GM12865 (cell line): ENCODE measurements around the gene RBM17.

ENCODE experiments used
- DNase-seq: peaks from one replicate; pipeline ENCODE4 v3.0.0; 2010; ENCODE audit warnings: low read depth
- H3K4me3 ChIP-seq: 2 replicates; pipeline ENCODE4 v1.5.1; 2011; ENCODE audit warnings: mild to moderate bottlenecking, low read depth, low read length, control low read depth
- TF ChIP-seq, protein P1 (sequence below): IDR thresholded peaks from 2 replicates; pipeline ENCODE4 v1.5.1; 2011; ENCODE audit warnings: low read length, control low read depth, low read depth, inconsistent platforms; ENCODE audit not compliant: insufficient read depth; ENCODE audit errors: missing control alignments

RBM17 gene

DNA sequence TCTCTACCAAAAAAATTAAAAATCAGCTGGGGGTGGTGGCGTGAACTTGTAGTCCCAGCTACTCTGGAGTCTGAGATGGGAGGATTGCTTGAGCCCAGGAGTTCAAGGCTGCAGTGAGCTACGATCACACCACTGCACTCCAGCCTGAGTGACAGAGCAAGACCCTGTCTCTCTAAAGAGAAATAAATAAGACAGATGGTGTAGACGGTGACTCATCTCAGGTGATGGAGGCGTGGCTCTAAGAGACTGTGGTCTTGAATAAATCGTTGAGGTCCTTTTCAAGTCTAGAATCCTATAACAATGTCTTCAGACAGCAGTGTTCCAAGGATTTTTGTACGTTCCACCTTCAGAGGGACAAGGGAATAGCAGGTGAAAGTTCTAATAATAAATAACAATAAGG lies 60.1 kb downstream of the RBM17 start:
- no peak for DNase-seq
- TF ChIP-seq, protein P1, sequence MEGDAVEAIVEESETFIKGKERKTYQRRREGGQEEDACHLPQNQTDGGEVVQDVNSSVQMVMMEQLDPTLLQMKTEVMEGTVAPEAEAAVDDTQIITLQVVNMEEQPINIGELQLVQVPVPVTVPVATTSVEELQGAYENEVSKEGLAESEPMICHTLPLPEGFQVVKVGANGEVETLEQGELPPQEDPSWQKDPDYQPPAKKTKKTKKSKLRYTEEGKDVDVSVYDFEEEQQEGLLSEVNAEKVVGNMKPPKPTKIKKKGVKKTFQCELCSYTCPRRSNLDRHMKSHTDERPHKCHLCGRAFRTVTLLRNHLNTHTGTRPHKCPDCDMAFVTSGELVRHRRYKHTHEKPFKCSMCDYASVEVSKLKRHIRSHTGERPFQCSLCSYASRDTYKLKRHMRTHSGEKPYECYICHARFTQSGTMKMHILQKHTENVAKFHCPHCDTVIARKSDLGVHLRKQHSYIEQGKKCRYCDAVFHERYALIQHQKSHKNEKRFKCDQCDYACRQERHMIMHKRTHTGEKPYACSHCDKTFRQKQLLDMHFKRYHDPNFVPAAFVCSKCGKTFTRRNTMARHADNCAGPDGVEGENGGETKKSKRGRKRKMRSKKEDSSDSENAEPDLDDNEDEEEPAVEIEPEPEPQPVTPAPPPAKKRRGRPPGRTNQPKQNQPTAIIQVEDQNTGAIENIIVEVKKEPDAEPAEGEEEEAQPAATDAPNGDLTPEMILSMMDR, result no peak
- no peak overlapping the region for H3K4me3 ChIP-seq

DNA sequence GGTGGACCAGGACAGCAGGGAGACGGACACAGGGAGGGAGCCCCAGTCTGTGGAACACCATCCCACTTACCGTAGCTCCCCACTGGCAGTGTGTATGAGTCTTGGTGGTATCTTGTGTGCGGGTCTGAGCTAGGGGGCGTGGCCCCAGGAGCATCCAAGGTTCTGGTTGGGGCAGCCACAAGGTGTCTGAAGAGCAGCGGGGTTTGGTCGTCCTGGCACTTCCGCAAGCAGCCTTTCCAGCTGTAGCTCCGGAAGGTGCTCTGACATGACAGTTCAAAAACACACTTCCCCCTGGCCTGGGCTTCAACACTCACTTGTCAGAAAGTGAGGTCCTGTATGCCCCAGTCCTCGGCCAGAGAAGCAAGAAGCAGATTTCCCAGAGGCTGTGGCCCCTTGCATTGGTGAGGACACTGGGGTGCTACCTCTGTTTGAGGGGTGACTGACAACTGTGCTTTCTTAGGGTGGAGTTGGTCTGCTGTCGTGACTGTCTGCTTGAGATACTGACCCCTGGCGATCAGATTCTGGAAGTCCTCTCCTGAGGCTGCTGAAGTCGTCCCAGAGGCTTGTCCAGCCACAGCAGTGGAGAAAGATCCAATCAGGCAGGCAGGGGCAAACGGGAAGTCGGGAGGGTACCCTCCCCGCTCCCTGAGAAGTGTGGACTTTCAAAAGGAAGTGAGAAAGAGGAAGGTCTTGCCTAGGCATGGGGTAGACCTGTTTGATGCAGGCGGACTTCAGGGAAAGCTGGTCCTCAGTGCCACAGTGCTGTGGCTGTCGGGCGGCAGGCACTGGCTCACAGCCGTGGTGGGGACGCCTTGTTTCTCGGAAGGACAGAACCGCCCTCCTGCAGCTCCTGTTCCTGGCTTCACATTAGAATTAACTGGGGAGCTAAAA lies 62.5 kb downstream of the RBM17 start:
- TF ChIP-seq, protein P1, result peak; percentile 79
- peak overlapping the region; percentile 16 for H3K4me3 ChIP-seq
- peak; percentile 84 for DNase-seq

DNA sequence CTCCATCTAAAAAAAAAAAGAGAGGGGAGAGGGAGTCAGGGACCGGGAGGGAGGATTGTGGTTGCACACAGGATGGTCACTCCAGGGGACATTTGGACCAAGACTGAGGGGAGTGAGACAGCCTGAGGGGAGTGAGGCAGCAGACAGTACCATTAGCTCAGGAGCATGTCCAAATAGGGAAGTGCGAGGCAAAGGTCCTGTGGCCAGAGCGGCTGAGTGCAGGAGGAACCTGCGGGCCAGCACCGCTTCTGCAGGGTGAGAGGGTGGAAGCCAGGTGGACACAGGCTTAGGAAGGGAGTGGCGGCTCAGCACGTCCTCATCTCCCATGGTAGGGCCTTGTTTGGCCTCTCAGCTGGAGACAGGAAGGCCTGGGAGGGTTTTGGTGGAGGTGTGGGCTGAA lies 65.0 kb downstream of the RBM17 start:
- H3K4me3 ChIP-seq, result no peak overlapping the region
- TF ChIP-seq, protein P1, result no peak
- DNase-seq, result no peak

DNA sequence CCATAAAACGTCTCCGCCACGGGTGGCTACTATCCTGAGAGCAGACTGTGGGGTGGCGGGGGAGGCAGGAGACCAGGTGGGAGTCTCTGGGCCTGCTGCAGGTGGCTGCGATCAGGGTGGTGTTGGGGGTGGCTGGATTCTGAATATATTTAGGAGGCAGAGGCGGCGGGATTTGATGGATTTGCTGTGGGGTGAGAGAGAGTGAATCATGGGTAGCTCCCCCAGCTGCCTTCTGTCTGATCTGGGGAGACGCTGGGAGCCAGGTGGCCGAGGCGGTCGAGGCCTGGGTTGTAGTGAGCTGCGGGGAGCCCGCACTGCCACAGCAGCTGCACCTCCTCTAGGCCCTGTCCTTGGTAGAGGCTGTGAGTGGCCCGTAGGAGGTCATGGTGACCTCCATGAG lies 65.7 kb downstream of the RBM17 start:
- no peak overlapping the region for H3K4me3 ChIP-seq
- TF ChIP-seq, protein P1, result no peak

DNA sequence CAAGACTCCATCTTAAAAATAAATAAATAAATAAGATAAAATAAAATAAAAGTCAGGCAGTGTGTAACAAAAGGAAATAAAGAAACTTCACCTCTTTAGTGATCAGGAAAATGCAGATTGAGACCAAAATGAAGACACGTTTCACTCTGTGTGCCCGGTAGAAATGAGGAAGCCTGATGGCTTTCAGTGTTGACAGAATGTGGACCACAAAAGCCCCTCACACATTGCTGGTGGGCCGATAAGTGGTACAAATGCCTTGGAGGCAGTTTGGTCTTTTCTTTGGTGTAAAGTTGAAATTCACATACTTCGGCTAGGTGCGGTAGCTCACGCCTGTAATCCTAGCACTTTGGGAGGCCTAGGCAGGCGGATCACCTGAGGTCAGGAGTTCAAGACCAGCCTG lies 69.4 kb downstream of the RBM17 start:
- no peak overlapping the region for H3K4me3 ChIP-seq
- no peak for DNase-seq
- TF ChIP-seq, protein P1, result no peak

More for the DNA sequence above, 65.7 kb downstream of the RBM17 start:
- no peak for DNase-seq

DNA sequence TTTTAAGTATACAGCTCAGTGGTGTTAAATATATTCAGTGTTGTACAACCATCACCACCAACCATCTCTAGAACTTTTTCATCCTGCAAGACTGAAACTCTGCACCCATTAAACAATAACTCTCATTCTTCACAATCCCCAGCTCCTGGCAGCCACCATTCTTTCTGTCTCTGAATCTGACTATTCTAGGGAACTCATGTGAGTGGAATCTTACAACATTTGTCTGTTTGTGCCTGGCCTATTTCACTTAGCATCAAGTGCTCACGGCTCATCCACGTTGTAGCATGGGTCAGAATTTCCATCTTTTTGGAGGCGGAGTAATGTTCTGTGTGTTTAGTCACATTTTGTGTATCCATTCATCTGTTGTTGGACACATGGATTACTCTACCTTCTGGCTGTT lies 73.1 kb downstream of the RBM17 start:
- no peak for DNase-seq
- H3K4me3 ChIP-seq, result no peak overlapping the region
- TF ChIP-seq, protein P1, result no peak
